WTC11 (cell line): ENCODE results near the gene TINAGL1.
A peak's percentile ranks its signal among the peaks of the same experiment; 100 is the strongest.

Experiments used
- CTCF ChIP-seq: fragments of 200-600 bp; IDR thresholded peaks from 2 replicates; pipeline ENCODE4 v1.8.0; 2022; ENCODE audit warnings: antibody characterized with exemption
- E2F4 ChIP-seq: sonication (generic); formaldehyde crosslinking; IDR thresholded peaks from 2 replicates; pipeline ENCODE4 v1.8.1; 2022; ENCODE audit warnings: low read depth, mild to moderate bottlenecking, moderate library complexity, missing genetic modification reagents, borderline replicate concordance
- FOXP1 ChIP-seq: sonication (generic); formaldehyde crosslinking; IDR thresholded peaks from 2 replicates; pipeline ENCODE4 v1.8.0; 2022; ENCODE audit warnings: missing genetic modification reagents, mild to moderate bottlenecking, moderate library complexity, borderline replicate concordance

GRCh38 chr1:31633117-31633516 lies 56.8 kb downstream of the TINAGL1 start:
- TF ChIP-seq FOXP1 (CRISPR knock-in tag) (no peak), E2F4 (CRISPR knock-in tag) (no peak), CTCF (peak; percentile 54; the same call in 1 of the 2 replicates)
